ENCODE results near the gene ULK4.

Gene ULK4

GRCh38 chr3:41272667-41273066, 689.2 kb downstream of the ULK4 start:
- no peak overlapping the region for H3K27ac ChIP-seq (replicated peaks)
- no peaks in the 10 kb centered on the region for H3K27me3 ChIP-seq (ENCODE audit: insufficient read depth, poor library complexity, severe bottlenecking)
- no peak overlapping the region for H3K4me3 ChIP-seq (replicated peaks; ENCODE audit: insufficient read depth, low read length)
- TF ChIP-seq GABPA (IDR thresholded peaks at IDR 0.05; ENCODE audit: low read depth) (no peak), CTCF (IDR thresholded peaks at IDR 0.05; ENCODE audit: insufficient read depth, low read length) (no peak), SPI1 (IDR thresholded peaks at IDR 0.05; ENCODE audit: borderline replicate concordance, low read depth) (no peak), POLR2AphosphoS5 (IDR thresholded peaks at IDR 0.05; ENCODE audit: low read depth) (no peak), REST (IDR thresholded peaks at IDR 0.05; ENCODE audit: insufficient replicate concordance, low read depth) (no peak)
- DNase-seq (ENCODE audit: low read depth in 1 of 2, low spot score in 1 of 2): no peak

- H3K4me3 ChIP-seq (replicated peaks; ENCODE audit: insufficient read depth, low read length): no peak overlapping the region
- H3K27me3 ChIP-seq (ENCODE audit: insufficient read depth, poor library complexity, severe bottlenecking): no peaks in the 10 kb centered on the region
- TF ChIP-seq SPI1 (IDR thresholded peaks at IDR 0.05; ENCODE audit: borderline replicate concordance, low read depth): no peak
- TF ChIP-seq CTCF (IDR thresholded peaks at IDR 0.05; ENCODE audit: insufficient read depth, low read length): no peak
- no peak for TF ChIP-seq REST (IDR thresholded peaks at IDR 0.05; ENCODE audit: insufficient replicate concordance, low read depth)
- TF ChIP-seq GABPA (IDR thresholded peaks at IDR 0.05; ENCODE audit: low read depth): no peak
- no peak for TF ChIP-seq POLR2AphosphoS5 (IDR thresholded peaks at IDR 0.05; ENCODE audit: low read depth)
- H3K27ac ChIP-seq (replicated peaks): no peak overlapping the region
- no peak for DNase-seq (ENCODE audit: low read depth in 1 of 2, low spot score in 1 of 2)
Observed at GRCh38 chr3:41267975-41268640, 693.8 kb downstream of the ULK4 start.

GRCh38 chr3:41265823-41266273, 696.1 kb downstream of the ULK4 start:
- H3K27me3 ChIP-seq (ENCODE audit: insufficient read depth, poor library complexity, severe bottlenecking): no peaks in the 10 kb centered on the region
- TF ChIP-seq CTCF (IDR thresholded peaks at IDR 0.05; ENCODE audit: insufficient read depth, low read length): no peak
- TF ChIP-seq GABPA (IDR thresholded peaks at IDR 0.05; ENCODE audit: low read depth): no peak
- no peak for TF ChIP-seq REST (IDR thresholded peaks at IDR 0.05; ENCODE audit: insufficient replicate concordance, low read depth)
- no peak for TF ChIP-seq POLR2AphosphoS5 (IDR thresholded peaks at IDR 0.05; ENCODE audit: low read depth)
- no peak for TF ChIP-seq SPI1 (IDR thresholded peaks at IDR 0.05; ENCODE audit: borderline replicate concordance, low read depth)
- H3K27ac ChIP-seq (replicated peaks): no peak overlapping the region
- no peak overlapping the region for H3K4me3 ChIP-seq (replicated peaks; ENCODE audit: insufficient read depth, low read length)
- DNase-seq (ENCODE audit: low read depth in 1 of 2, low spot score in 1 of 2): no peak
